DMS79 treated with DMSO at 0.1 percent for 48 hours (cell line): ENCODE results near the gene OGFOD2.

Source experiments
- DNase-seq: peaks from one replicate; lab custom pipeline; 2025; lab: John Stamatoyannopoulos, UW

Gene OGFOD2

DNA sequence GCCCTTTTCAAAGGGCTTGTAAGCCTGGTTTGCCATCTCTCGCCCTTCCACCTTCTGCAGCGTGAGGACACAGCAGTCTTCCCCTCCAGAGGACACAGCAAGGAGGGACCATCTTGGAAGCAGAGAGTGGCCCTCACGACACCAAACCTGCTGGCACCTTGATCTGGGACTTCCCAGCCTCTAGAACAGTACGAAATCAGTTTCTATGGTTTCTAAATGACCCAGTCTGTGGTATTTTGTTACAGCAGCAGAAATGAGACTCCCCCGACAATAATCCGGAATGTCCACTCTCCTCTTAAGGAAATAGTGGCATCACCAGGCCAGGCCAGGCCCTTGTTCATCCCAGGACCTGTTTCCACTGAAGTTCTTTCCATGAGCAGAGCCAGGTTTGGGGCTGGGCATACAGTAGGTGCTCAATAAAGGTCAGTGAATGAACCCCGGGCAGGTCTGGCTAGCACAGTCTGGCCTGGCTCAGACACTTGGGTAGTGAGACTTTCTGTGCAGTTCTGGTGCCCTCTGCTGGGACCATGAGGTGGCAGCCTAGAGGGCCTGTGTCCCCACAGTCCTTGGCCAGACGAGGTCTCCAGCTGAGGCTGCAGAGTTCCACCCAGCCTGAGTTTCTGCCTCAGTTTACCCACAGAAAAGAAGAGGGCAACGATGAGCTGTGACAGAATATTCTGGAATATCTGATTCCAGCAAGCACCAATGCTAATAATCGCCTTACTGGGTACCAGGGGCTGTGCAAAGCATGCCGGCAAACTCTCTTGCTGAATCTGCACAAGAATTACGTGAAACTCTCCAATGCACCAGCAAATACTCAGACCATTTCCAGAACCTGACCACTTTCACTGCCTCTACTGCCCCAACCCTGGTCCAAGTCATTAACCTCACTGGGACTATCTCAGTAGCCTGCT lies 22.8 kb upstream of the OGFOD2 start:
- DNase-seq = peak; percentile 24

DNA sequence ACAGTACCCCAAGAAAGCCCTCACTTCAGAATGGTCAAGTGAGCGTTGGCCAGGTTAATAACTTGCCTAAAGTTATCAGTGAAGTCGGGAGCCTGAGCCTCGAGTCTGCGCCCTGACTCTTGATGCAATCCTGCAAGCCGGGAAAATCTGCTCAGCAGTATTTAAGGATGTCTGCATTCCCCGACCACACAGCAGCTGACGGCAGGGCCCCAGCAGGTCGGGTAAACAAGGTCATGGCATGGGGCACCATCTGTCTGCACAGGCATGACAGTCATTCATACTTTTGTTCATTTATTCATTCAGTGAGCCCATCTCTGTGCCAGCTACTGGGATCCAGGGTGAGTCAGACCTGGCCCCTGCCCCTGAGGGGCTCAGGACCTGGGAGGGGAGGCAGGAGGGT lies 19.9 kb upstream of the OGFOD2 start:
- no peak for DNase-seq

DNA sequence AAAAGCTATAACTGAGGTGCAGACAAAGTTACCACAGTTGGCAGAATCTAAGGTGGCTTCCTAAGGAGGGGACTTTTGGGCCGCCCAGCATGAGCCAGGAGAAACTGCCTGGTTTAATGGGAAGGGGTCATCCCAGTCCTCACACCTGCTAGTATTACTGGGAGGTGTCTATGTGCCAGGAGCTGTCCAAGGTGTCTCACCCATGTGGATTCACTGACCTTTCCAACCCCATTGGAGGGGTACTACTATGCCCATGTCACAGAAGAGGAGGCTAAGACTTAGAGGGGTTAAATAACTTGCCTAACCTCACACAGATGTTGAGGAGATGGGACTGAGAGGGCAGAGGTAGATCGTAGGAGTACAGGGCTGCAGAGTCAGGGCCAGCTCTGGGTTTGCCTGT lies 19.0 kb upstream of the OGFOD2 start:
- no peak for DNase-seq

DNA sequence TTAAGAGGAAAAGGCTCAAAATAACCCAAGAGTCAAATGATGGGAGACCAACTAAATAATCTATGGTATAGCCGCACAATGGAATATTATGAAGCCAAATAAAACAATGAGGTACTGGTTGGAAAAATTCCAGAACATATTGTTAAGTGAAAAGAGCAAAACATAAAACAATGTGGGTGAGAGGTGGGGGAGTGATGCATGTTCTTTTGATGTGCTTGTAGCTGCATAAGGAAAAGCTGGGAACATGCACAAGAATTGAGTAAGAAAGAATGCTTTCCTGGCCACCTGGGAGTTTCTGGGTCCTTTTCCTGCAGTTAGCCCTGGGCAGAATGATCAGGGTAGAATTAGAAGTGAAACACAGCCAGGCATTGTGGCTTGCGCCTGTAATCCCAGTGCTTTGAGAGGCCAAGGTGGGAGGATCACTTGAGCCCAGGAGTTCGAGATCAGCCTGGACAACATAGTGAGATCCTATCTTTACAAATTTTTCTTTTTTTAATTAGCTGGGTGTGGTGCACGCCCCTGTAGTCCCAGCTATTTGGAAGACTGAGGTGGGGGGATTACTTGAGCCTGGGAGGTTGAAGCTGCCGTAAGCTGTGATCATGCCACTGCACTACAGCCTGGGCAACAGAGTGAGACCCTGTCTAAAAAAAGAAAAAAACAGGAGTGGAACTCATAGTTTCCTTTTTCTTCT lies 16.7 kb upstream of the OGFOD2 start:
- no peak for DNase-seq

DNA sequence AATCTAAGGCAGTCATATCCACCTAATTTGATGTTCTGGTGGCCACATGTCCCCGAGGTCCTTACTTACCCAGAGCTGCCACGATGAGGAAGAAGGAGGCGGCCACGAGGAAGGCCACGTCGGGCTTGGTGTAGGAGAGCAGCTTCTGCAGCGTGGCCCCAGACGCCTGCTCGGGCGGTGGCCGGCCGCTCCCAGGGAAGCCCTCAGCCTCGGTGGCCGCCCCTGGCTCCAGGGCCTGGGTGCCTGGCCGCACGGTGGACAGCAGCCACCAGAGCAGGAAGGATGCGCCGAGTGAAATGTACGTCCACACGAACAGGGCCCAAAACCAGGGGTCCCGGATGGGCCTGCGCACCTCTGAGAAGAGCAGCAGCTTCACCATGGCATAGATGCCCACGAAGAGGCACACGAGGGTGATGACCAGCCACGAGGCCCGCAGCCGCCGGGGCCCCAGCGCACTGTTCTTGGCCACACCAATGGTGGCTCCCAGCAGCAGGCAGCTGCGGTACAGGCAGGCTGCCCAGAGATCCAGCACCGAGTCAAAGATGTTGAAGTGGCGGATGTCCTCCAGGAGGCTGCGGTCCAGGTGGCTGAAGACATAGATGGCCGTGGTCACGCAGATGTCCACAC lies 15.4 kb upstream of the OGFOD2 start:
- DNase-seq = no peak

DNA sequence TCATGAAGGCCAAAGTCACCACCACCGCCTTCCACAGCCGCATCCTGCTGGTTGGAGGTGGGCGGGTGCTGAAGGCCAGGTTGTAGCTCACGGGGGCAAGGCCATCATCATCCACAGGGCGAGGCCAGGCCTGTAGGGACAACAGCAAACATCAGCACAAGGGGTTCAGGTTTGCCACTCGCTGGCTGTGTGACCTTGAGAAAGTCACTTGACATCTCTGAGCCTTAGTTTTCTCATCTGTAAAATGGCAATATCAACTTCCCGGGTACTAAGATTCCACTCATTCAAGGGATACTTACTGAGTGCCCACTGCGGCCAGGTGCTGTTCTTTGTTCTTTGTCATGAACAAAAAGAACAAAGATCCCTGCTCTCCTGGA lies 14.9 kb upstream of the OGFOD2 start:
- DNase-seq = no peak

DNA sequence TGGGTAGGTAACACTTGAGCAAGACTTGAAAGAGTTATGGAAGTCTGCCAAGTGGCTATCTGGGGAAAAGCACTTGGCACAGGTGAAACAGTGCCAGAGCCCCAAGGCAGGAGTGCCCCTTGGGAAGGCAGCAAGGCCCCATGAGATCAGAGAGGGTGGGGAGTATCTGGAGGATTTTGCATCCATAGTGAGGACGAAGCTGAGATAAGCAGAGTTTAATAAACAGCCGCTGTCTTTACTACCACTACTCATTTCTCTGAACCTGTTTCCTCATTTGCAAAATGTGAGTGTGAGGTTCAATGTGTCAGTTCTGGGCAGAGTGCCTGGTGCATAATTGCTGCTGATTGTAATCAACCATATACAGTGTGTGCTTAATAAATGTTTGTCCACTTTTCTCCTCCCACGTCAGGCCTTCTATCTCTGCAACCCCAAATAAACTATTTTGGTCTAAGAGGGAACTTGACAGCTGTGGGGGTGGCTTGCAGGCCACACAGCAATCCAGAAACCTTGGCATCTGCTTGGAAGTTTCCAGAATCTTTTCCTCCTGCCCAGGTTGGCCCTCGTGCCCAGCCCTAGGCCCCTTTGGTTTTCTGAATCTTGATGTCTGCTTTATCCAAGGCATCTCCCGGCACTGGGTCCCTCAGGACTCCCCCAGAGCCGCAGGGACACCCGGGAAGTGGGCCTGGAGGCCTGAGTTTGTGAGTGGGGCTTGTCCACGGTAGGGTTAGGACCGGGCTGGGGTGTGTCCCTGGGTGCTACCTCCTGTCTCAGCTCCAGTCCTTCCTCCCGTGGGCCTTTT lies 13.3 kb upstream of the OGFOD2 start:
- peak; percentile 89 for DNase-seq

DNA sequence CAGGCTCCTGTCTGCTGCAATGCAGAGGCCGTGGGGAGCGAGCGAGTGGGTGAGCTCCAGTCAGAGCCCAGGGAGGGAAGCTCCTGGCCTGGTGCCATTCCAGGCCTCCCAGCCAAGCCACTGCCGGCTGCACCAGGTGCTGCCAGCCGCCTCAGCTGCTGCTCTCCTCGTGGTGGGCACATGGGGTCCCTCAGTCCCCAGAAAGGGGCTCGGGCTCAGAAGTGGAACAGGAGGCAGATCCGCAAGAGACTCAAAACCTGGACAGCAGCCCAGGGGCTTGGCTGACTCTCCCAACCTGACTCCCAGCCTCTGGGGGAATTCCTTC lies 11.1 kb upstream of the OGFOD2 start:
- peak; percentile 79 for DNase-seq

DNA sequence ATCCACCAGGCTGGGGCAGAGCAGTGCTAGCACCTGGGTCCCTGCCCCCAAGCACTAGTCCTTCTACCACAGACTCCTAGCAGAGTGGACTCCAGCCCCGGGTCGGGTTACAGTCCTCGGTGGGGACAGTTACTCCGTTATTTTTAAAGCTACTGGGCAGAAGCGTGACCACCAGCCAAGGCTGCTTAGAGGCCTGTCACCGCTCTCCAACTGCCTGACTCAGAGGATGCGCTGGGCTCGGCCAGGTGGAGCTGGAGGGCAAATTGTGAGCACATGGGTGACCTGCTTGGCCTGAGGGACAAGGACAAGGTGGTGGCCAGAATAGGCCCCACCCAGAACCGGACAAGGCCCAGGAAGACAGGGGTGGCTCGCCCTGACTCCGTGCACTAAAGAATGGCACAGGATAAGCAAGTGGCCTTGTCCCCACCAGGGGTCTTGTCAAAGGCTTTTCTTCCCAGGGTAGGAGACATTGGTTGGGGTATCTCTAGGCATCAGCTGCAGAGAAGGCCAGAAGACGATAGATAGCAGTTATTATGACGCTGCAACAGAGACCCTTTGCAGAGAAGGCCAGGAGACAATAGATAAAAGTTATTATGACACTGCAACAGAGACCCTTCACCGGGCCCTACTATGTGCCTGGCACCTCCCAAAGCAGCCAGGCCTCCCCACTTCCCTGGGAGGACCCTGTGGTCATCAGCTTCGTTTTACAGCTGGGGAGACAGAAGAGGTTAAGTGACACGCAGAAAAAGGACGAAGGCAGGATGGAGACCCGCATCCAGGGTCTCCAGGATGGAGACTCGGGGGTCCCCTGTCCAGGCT lies 10.4 kb upstream of the OGFOD2 start:
- DNase-seq = peak; percentile 35

DNA sequence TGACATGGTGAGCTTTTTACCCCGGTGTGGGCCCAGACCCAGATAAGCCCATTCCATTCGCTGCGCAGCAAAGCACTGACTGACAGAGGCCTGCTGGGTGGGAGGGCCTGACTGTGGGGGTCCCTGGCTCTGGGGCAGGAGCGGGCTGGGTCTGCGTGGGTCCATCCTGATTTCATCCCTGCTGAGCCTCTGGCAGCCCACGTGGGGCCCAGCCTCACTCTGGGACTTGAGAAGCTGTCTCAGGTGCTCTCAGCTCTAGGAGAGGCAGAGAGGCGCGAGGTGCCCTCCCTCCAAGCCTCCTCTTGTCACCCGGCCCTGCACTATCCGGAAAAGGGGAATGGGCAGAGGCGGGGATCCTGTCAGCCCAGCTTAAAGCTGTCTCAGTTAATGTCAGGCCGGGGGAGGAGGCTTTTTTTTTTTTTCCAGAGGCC lies 9.7 kb upstream of the OGFOD2 start:
- DNase-seq = peak; percentile 18

DNA sequence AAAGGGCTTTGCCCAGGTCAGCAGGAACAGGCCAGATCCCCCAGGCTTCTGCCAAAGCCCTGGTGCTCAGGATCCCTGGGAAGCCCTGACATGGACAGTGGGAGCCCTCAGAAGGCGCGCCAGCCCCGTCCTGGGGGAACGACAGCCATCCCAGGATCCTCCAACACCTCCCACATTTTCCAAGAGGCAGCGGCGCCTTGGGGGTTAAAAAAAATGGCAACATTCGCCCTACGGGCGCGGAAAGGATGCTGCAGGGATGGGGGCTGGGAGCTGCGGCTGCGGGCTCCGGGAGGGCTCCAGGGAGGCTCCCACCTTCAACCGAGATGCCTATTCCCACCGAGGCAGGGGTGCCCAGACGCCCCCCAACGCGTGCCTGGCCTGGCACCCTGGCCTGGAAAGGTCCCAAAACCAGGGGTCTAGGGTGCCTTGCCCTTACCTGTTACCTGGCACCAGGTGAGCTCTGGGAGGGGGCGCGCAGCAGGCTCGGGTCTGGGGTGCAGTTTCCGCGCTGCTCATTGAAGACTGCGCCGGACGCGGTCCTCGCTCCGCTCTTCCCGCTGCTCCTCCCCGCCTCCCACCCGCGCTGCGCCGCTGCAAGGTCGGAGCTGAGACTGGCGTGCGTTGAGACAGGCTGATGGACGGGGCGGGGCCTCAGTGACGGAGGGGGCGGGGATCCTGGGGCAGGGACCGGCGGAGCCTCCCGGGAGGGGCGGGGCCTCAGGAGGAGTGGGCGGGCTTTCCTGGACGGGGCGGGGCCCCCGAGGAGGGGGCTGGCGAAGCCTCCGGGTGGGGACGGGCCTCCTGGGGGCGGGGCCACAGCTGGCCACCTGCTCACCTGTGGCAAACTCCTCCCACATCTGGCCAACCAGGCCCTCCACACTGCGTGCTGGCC lies 8.9 kb upstream of the OGFOD2 start, which contains the start of gene ABCB9:
Gene ABCB9, minus strand, starts transcription at position 613 of the 892 bp plus-strand sequence. CDS start 6,228 bp downstream, outside the sequence.
- peak; percentile 79 for DNase-seq

DNA sequence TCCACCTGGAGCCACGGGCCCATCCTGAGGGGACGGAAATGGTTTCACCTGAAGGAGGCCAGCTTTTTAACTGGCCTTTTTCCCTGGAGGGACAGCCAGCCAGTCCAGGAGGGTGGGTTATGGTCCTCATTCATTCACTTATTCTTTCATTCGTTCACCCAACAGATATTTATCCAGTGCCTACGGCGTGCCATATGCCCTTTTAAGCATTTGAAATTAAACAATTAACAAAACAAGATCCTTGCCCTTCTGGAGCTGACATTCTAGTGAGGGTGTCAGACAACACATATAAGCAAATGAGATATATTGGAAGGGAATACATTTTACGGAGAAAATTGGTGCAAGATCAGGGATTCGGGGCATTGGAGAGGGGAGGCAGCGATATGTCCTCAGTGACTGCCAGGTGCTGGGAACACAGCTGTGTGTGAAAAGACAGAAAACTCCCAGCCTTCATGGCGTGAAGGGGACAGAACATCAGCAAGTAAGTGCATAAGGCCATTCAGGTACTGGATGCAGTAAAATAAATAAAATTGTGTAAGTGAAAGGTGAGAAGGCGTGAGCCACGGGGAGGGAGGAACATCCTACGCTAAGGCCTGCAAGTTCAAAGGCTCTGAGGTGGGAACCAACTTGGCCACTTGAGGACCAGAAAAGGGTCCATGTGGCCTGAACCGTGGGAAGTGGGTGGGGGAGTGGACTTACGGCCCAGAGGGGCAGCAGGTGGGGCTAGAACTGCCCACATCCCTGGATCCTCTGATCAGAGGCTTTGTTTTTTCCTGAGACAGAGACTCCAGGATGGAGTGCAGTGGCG lies 8.1 kb upstream of the OGFOD2 start:
- DNase-seq = no peak

DNA sequence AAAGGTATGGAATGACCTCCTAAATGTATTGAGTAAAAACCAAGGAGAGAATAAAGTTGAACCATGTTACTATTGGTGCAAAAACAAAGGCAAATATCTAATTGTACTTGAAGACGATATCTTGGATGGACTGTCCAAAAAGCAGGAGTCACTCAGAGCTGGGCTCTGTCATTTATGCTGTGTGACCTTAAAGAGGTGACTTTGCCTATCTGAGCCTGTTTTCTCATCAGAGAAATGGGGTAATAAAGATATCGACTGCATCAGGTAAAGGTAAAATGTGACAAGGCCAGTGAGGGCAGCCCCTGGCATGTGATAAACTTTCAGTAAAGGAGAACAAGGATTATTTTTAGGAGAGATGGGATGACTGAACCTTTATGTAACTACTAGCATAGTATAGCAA lies 6.9 kb upstream of the OGFOD2 start:
- no peak for DNase-seq

DNA sequence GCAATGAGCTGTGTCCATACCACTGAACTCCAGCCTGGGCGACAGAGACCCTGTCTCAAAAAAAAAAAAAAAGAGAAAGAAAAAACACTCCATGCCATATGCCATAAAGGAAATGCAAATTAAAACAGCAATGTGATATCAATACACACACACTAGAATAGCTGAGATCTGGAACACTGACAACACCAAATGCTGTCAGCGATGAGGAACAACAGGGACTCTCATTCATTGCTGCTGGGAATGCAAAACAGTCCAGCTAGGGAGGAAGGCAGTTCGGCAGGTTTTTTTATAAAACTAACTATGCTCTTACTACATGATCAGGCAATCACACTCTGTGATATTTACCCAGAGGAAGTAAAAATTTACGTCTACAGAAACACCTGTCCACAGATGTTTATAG lies 5.4 kb upstream of the OGFOD2 start:
- no peak for DNase-seq

DNA sequence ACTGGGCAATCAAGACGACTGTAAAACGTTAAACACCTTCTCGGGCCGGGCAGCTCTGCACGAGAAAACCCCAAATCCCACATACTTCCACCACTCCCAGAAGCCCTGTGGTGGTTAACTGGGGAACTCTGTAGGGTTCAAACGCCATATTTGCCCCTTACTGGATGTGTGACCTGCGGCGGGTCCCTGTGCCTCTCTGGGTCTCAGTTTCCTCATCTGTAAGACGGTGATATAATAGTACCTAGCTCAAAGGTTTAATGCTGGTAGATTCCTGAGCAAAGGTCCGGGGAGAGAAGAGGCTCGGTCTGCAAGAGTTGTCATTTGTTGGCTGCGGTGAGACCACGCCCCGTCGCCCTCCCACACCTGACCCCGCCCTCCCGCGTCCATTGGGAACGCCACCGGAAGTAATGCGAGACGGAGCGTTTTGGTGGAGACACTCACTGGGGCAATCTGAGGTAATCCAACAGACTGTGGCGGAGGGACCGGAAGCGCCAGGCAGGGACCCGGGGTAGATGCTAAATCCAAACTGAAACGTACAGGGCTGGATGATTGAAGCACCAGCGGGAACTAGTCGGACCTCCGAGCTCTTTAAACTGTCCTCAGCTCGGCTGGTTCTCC lies 661 bp upstream of the OGFOD2 start:
- peak; percentile 96 for DNase-seq

DNA sequence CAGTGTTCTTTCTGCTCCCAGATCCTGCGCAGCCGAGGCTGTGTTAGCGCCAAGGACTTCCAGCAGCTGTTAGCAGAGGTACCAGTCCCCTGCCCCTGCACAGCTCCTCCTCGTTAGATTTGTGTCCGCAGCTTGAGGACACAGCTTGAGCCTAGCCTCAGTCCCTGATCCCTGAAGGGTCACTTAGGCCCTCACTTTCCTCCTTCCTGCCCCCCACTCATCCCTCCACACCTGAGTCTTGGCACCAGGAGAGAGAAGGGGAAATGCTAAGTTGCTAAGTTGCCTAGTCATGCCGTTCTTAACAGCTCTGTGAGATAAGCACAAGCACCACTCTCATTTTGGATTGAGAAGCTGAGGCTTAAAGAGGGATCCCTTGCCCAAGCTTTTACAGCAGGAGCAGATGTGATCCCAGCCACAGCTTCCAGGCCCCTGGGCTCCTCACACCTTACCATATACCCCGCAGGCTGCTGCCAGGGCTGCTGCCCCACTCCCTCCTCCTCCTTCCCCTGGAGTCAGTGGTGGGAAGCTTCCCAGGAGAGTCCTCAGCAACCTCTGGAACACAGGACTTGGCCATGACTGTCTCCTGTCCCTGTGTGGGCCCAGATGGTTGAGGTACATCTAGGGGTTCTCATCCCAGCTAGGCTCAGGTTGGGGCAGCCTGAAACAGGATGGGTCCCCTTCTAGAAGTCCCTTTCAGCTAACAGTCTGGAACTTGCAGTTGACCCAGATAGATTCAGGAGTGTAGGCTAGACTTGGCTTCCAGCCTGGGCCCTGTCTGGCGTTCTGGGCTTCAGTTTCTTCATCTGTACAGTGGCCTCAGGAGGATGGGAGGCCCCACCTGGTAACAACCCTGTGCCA lies 975 bp downstream of the OGFOD2 start:
- peak; percentile 30 for DNase-seq

DNA sequence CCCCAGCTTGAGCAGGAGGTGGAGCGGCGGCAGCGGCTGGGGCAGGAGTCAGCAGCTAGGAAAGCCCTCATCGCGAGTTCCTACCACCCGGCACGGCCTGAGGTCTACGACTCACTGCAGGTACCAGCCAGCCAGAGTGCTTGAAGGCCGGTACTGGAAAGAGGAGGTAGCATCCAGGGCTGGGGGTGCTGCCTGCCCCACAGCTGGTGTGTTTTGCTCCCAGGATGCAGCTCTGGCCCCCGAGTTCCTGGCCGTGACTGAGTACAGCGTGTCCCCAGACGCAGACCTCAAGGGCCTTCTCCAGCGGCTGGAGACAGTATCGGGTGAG lies 1.6 kb downstream of the OGFOD2 start:
- DNase-seq = no peak

DNA sequence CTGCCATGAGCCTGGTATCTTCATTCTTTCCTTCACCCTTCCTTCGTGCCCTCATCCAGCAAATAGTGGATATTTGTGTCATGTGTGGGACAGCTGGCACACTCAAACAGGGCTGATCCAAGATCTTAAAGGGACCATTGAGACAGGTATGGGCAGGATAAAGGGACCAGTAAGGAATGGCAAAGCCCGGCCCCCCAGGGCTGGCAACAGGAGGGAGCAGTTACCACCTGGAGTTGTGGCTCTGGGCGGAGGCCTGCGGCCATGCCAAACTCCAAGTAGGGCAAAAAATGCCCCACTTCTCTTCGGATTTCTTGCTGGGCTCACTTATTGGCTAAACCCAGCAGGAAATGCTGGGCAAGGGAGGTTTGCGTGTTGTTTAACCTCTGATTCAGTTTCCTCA lies 2.1 kb downstream of the OGFOD2 start:
- DNase-seq = no peak
